Right renal cortex interstitium (tissue), 3 donors: ENCODE results near the gene FIGLA. TPM values are rescaled to one million over a fixed set of nuclear protein-coding genes. Genes with fewer than 3 reads are reported as not detected.
"Not testable (repeated sequence)": the region's sequence is repeated elsewhere in the genome, so short reads cannot be mapped to it uniquely, and the experiment has no call there.

Experiments used
- DNase-seq, 3 donors: peaks; one replicate each; pipeline ENCODE4 v3.0.0-alpha.2; 2013; ENCODE audit warnings: low read depth in 3 of 3, low spot score in 2 of 3
- polyA plus RNA-seq, 3 donors: library from polyadenylated mRNA; unstranded; fragments of 120-200 nt; gene quantifications; one replicate each; pipeline ENCODE4 v1.2.1, GENCODE V29; 2013; ENCODE audit not compliant: insufficient read length in 3 of 3

Gene FIGLA
- polyA plus RNA-seq, 3 donors = not detected

DNA sequence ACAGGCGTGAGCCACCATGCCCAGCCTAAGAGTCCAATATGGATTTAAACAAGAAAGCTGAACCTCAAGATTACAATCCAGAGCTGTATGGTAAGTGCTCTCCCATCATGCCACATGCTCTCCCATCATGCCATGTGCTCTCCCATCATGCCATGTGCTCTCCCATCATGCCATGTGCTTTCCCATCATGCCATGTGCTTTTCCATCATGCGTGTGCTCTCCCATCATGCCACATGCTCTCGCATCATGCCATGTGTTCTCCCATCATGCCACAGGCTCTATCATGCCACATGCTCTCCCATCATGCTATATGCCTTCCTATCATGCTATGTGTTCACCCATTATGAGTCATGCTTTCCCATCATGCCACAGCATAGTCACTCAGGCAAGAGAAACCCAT, 43.2 kb downstream of the FIGLA start:
- no peak for DNase-seq

DNA sequence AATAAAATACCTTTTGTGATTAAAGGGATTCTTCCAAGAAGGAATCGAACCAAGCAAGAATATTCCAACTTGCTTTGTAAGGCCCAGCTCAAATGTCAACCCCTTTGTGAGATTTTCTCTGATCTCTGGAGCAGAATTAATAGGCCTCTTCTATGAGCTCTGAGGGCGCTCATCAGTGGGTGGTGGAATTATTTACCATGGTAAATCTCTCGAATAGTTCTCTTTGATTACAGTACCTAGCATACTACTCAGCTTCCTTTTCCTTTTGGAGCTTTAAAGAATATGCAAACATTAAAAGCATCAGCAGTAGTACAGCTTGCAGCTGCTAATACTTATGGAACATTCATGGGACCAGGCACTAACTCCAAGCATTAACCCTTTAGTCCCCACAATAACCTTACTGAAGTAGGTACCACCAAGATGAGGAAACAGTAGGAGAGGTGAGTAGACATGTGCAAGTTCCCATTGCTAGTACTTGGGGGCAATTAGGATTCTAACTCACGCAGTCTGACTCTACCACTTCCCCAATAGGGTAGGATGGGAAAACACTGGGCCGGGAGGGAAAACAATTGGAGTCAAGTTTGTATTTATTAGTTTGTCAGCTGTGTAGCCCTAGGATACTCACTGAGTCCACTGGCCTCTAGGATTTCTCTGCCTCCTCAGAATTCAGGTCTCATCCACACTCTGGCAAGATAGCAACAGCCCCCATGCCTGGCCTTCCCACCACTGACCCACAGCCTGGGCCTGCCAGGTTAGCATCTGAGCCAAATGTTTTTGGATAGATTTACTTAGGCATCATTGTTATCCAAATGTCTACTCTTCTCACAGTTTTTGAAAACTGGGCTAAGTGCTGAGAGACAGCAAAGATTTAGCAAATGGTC, 44.1 kb downstream of the FIGLA start:
- DNase-seq = no peak

DNA sequence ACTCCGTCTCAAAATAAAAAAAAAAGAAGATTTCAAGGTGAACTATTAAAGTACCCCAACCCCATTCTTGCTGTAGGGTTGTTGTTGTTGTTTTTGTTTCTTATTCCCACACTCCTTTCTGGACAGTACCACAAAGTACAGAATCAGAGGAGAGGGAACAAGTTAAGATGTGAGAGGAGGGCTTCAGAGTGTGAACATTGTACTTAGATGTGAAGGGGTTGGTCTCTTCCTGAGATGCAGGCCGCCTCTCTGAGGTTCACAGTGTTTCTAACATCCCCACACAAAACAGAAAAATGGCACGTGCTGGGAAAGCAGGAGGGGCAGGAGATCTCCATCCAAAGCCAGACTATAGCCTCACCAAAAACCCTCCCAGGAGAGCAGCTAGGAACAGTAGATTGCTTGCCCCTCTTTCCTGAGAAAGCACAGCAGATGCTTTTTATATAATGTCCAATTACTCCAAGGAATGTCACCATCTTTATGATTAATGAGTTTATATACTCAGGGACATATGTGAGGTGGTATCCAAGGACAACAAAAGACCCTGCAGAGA, 45.1 kb downstream of the FIGLA start:
- no peak for DNase-seq

DNA sequence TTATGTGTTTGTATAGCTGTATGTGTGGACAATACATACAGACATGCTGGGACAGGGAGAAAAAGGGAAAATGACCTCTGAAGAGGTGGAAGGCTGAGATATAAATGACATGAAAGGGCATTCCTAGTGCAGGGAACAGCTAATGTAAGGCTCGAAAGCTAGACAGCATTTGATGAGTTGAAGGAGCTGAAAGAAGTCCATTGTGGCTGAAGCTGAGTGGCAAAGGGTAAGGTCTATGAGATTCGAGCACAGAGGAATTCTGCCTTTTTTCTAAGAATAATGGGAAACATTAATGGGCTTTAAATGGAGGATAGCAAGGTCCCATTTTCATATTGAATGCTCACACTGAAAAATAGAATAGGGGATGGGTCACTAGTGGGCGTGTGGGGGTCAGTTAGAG, 46.0 kb downstream of the FIGLA start:
- DNase-seq = no peak

DNA sequence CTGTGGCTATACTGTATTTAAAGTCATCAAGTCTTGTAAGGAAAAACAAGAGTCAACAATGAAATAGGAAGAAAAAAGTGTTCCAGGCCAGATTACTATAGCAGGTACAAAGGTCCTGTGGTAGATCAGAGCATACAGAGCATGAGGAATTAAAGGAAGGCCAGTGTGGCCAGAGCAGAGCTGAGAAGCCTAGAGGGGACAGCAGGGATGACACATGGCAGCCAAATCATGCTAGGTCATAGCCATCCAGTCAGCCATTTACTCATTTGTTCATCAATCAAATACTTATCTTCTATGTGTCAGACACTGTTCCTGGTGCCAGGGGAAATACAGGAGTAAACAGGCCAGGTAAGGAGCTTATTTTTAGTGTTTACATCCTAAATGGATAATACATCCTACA, 46.8 kb downstream of the FIGLA start:
- no peak for DNase-seq

DNA sequence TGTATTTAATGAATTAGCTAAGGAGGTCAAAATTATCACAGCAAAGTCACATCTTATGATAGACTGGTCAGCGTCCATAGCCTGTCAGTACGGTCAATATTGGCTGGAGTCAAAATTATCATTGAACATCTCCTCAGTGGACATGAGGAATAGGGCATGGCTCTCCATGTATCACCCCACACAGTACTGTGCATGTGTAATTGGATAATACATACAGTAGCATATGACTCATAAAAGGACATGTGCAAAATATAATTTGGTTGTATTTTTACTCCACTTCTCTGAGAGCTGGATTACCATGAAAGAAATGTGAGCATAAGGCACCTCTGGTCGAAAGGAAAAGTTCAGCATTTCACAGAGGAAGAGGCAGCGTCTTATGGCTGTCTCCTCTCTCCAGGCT, 47.4 kb downstream of the FIGLA start:
- DNase-seq = no peak

DNA sequence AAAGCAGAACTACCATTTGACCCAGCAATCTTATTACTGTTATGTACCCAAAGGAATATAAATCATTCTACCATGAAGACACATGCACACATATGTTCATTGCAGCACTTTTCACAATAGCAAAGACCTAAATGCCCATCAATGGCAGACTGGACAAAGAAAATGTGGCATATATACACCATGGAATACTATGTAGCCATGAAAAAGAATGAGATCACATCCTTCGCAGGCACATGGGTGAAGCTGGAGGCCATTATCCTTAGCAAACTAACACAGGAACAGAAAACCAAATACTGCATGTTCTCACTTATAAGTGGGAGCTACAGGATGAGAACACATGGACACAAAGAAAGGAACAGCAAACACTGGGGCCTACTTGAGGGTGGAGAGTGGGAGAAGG, 51.0 kb downstream of the FIGLA start:
- not testable (repeated sequence) for DNase-seq

DNA sequence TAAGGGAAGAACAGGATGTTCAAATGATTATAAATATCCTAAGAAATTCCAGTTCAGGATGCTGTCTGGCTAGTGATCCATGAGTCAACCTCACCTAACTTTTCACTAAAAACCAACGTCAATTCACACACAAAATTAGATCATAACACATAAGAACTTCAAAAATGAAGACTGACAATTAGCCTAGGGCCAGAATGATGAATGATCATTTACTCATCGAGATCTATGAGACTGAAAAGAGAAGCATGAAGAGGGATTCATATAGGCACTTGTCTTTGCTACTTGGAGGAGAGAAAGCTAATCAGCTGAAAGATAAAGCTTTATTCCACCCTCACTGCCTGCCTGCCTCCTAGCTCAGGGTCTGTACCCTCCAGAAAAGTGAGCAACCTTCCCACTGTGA, 52.3 kb downstream of the FIGLA start:
- DNase-seq = no peak

DNA sequence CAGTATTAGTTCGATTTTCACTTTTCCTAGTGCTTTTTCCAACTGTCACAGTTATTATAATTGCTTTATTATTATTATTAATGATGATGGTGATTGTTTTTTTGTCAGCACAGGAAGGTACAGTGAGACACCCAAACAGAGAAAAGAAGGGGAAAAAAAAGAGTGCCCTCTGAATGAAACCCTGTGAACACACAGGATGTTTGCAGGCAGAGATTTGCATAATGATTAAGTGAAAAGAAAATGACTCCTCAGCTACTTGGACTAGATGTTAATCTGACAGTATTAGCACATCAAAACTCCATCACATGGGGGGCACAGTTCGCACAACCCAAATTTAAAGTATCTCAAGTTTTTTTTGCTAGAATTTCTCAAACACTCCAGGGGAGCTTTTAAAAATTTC, 55.4 kb downstream of the FIGLA start:
- no peak for DNase-seq

DNA sequence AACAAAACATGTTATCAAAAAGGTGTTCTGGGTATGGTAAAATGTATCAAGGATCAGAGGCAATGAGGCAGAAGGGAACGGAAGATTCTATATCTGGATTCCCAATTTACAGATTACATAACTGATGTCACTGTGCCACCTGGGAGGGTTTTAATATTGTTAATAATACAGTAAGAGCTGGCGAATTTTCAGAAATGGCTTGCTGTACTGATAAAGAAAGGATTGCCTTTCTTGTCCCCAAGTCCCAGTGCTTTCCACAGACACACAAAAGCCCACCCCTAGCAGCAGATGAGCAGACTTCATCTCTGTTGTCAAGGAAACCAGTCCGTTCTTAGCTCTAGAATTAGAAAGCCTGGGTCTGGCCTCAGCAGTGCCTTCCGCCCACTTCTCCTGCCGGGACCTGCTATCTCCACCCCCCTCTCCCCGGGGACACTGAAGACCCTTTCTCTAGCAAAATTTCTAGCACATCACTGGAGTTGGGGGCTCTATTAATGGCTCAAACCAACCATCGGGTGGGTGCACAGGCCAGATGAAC, 56.7 kb downstream of the FIGLA start:
- DNase-seq = no peak

DNA sequence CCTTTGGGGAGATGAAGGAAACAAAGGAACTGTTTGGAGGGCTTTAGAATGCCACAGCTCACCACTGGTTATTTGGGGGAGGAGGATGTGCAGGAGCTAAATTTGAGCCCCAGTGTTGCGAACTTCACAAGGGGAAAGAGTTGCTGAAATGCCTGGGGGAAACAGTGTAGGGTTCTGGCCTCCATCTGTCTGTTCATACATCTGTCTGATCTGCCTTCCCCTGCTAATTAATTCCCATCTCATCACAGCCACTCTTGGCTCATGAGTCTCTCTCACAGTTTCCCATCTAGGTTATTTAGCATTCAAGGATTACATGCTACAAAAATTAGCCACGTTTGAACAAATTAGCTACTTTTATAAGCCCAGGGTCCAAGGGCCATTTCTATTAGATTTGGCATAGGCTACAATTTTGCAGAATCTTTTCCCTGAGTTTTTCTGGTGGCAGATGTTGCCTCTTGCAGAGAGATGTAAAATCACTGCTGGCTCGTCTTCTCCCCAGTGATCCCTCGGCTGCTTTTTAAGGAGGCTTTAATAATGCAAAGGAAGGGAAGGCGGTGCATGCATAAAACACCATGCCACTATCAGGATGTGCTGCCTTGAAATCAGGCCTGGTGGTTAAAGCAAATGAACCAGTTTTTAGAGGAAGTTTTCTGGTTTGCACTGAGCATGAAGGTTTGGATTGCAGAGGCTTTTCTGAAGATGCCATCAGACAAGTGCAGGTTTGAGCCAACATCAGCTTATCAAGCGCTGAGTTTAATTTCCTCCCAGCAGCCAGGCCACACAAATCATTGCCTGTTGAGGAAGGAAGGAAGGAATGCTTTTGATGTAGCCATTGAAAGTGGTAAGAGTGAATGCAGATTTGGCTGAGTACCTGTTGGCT, 57.4 kb downstream of the FIGLA start:
- no peak for DNase-seq

DNA sequence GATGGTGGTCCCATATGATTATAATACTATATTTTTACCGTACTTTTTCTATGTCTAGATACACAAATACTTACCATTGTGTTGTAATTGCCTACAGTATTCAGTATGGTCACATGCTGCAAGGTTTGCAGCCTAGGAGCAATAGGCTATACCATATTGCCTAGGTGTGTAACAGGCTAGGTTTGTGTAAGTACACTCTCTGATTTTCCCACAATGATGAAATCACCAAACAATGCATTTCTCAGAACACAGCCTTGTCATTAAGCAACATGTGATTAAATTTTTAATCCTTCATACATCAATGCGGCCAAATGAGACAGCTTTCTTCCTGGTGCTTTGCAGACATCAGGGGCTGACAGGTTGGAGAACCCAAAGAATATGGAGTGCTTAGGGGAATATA, 59.7 kb downstream of the FIGLA start:
- DNase-seq = no peak

DNA sequence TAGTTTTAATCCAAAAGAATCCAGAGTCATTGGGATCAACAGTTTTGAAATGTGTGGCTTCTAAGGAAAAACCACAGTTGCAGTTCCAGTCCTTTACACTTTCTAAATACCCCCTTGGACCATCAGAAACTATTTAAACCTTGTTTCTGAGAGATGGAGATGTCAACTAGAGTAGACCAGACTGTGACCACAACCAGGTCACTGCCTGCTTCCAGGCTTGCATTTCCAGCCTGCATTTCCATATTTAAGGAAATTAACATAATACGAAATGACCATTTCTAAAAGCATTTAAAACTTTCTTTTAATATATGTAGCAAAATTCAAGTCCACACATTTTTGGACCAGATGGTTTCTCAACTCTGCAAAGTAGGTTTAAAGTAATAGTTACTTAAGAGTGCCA, 60.8 kb downstream of the FIGLA start:
- no peak for DNase-seq

DNA sequence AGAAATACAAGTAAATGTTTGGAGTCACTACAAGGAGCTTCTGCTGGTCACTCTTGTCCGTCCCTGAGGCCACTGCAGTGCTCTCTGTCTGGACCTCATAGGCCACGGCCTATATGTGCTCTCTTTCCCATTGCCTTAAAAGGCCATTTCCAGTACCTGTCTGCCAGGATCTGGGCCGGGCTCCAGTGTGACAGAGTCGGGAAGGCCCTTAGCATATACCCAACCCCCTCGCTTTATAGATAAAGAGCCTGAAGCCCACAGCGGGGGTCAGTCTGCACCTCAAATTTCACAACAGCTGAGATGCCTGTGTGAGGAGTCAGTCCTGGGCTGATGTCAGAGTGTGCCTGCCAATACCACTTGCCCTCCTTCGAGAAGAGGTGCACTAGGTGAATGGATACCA, 62.3 kb downstream of the FIGLA start:
- DNase-seq = no peak

Other genes starting within 250 kb of the FIGLA start
- gene TGFA, start 236.8 kb downstream of the FIGLA start, polyA plus RNA-seq = 10 to 100 TPM; 15.8 to 18.5 (median 17.6) TPM
- 1 to 10 TPM; 5.5 to 5.7 (median 5.6) TPM for gene ADD2, start 22.4 kb downstream of the FIGLA start, polyA plus RNA-seq
- gene CLEC4F, start 30.0 kb upstream of the FIGLA start, polyA plus RNA-seq = under 1 TPM in 1 of 3 donors, not detected in 2; 0.08 TPM
- gene CD207, start 45.2 kb upstream of the FIGLA start, polyA plus RNA-seq = under 1 TPM; 0.07 to 0.18 (median 0.08) TPM
- gene VAX2, start 109.9 kb upstream of the FIGLA start, polyA plus RNA-seq = 1 to 10 TPM in 1 of 3 donors, under 1 TPM in 2; 0.17 to 1.5 (median 0.67) TPM
- gene ATP6V1B1, start 145.3 kb upstream of the FIGLA start, polyA plus RNA-seq = 10 to 100 TPM; 58.0 to 68.8 (median 67.3) TPM
- gene ANKRD53, start 188.0 kb upstream of the FIGLA start, polyA plus RNA-seq = 1 to 10 TPM in 1 of 3 donors, under 1 TPM in 2; 0.37 to 1.1 (median 0.49) TPM
- gene TEX261, start 204.2 kb upstream of the FIGLA start, polyA plus RNA-seq = 10 to 100 TPM; 52.6 to 55.6 (median 53.4) TPM